Measurements from ENCODE around the gene KNOP1. TPM values are rescaled to one million over a fixed set of nuclear protein-coding genes. Genes with fewer than 3 reads are reported as not detected.

Gene KNOP1
- total and polyA plus RNA-seq, 11 donors: 6.3 to 12.1 (median 8.2) TPM

DNA sequence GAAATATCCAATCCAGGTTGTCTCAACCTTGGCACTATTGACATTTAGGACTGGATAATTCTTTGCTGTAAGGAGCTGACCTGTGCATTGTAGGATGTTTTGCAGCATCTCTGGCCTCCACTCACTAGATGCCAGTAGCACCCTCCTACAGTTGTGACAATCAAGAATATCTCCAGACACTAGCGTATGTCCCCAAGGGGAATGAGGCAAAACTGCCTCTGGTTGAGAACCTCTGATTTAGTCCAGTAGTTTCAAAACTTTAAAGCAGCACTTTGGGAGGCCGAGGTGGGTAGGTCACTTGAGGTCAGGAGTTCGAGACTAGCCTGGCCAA, 48.5 kb upstream of the KNOP1 start:
- no peak for DNase-seq
- peaks cover 0 to 3% (median 0%) of the 10 kb centered on the region in 9 donors for H3K36me3 ChIP-seq
- intact Hi-C loops (cut with DNase I): loop anchor here in 1 of 10 donors (5.0 kb wide), 1 partner anchor 96 kb away; no protein-coding TSS in a partner anchor
- WGBS, 4 donors: 86 to 93% (median 89%) methylated on average over 3 of the region's 3 CpGs
- H3K9me3 ChIP-seq: peaks cover 0 to 18% (median 2%) of the 10 kb centered on the region in 12 donors
- peak in 1 of 4 donors; percentile 8 for ATAC-seq
- peaks cover 0 to 32% (median 9%) of the 10 kb centered on the region in 12 donors for H3K4me1 ChIP-seq
- H3K4me3 ChIP-seq: no peak overlapping the region
- H3K27me3 ChIP-seq: no peaks in the 10 kb centered on the region
- TF ChIP-seq POLR2A (IDR thresholded peaks at IDR 0.05): no peak
- TF ChIP-seq, protein P1, sequence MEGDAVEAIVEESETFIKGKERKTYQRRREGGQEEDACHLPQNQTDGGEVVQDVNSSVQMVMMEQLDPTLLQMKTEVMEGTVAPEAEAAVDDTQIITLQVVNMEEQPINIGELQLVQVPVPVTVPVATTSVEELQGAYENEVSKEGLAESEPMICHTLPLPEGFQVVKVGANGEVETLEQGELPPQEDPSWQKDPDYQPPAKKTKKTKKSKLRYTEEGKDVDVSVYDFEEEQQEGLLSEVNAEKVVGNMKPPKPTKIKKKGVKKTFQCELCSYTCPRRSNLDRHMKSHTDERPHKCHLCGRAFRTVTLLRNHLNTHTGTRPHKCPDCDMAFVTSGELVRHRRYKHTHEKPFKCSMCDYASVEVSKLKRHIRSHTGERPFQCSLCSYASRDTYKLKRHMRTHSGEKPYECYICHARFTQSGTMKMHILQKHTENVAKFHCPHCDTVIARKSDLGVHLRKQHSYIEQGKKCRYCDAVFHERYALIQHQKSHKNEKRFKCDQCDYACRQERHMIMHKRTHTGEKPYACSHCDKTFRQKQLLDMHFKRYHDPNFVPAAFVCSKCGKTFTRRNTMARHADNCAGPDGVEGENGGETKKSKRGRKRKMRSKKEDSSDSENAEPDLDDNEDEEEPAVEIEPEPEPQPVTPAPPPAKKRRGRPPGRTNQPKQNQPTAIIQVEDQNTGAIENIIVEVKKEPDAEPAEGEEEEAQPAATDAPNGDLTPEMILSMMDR (IDR thresholded peaks at IDR 0.05): no peak
- peak overlapping the region in 6 of 12 donors; percentile 3 to 66 (median 30) for H3K27ac ChIP-seq

- intact Hi-C loops (cut with DNase I): loop anchor here in 1 of 10 donors (5.0 kb wide), 1 partner anchor 96 kb away; no protein-coding TSS in a partner anchor
- TF ChIP-seq, protein P1 (IDR thresholded peaks at IDR 0.05): no peak
- TF ChIP-seq POLR2A (IDR thresholded peaks at IDR 0.05): no peak
- Histone ChIP-seq H3K27me3 (no peaks in the 10 kb centered on the region), H3K4me1 (peaks cover 0 to 32% (median 9%) of the 10 kb centered on the region in 12 donors), H3K9me3 (peaks cover 0 to 18% (median 2%) of the 10 kb centered on the region in 12 donors), H3K27ac (peak overlapping the region in 6 of 12 donors; percentile 3 to 66 (median 30)), H3K36me3 (peaks cover 0 to 3% (median 0%) of the 10 kb centered on the region in 9 donors), H3K4me3 (peak overlapping the region in 2 of 12 donors; percentile 11 to 22)
- WGBS, 4 donors: 40 to 61% (median 55%) methylated on average over 6 of the region's 6 CpGs
- peak; percentile 47 to 83 (median 61) for DNase-seq
- peak in 3 of 4 donors; percentile 59 to 88 (median 77) for ATAC-seq
Measured at GRCh38 chr16:19765860-19766553, 48.0 kb upstream of the KNOP1 start.

DNA sequence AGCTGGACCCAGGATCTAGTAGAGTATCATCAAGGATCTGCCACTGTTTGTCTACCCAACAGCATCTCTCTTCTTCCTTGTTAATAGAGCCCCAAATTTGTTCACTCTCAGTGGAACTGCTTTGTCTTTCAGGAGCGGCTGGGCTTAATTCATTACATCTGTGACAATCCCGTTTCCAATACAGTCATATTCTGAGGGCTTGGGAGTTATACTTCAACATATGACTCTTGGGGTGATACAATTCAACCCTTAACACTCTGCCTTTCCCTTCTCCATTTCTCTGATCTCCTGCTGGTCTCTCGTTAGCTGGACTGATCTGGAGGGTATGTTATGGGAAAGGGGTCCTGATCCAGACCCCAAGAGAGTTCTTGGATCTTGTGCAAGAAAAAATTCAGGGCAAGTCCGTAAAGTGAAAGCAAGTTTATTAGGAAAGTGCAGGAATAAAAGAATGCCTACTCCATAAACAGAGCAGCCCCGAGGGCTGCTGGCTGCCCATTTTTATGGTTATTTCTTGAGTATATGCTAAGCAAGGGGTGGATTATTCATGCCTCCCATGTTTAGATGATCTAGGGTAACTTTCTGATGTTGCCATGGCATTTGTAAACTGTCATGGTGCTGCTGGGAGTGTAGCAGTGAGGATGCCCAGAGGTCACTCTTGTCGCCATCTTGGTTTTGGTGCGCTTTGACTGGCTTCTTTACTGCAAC, 42.5 kb upstream of the KNOP1 start:
- 90 to 94% (median 94%) methylated on average over 7 of the region's 7 CpGs for WGBS, 4 donors
- Histone ChIP-seq H3K27me3 (no peaks in the 10 kb centered on the region), H3K4me1 (peaks cover 0 to 29% (median 13%) of the 10 kb centered on the region in 12 donors), H3K4me3 (no peak overlapping the region), H3K36me3 (peaks cover 0 to 3% (median 0%) of the 10 kb centered on the region in 9 donors), H3K27ac (peak overlapping the region in 6 of 12 donors; percentile 6 to 54 (median 46)), H3K9me3 (no peaks in the 10 kb centered on the region)
- DNase-seq: no peak
- no peak for ATAC-seq
- no peak for TF ChIP-seq POLR2A (IDR thresholded peaks at IDR 0.05)
- TF ChIP-seq, protein P1 (IDR thresholded peaks at IDR 0.05): no peak
- intact Hi-C loops (cut with DNase I): loop anchor here in 1 of 10 donors (5.0 kb wide), 1 partner anchor 52 kb away; no protein-coding TSS in a partner anchor
